Stomach (tissue), 4 donors: ENCODE data around the gene CD300C.

Source experiments
- POLR2AphosphoS5 ChIP-seq, 3 donors: sonication (generic); formaldehyde crosslinking; IDR thresholded peaks; one replicate each; pipeline ENCODE4 v1.6.1; 2016; ENCODE audit warnings: antibody characterized with exemption in 3 of 3
- TF ChIP-seq, protein P1 (sequence below), 7 experiments: fragments of 450-650 bp in 4 of 7; fragments of 200-600 bp in 3 of 7; sonication (generic) in 3 of 7; IDR thresholded peaks; one replicate each; pipeline ENCODE4 v1.5.1; 2016 to 2019; ENCODE audit warnings: antibody characterized with exemption in 7 of 7, control low read depth in 2 of 7, mild to moderate bottlenecking in 1 of 7

GRCh38 chr17:74571621-74572270, 25.8 kb upstream of the CD300C start:
- no peak for TF ChIP-seq POLR2AphosphoS5 (IDR thresholded peaks at IDR 0.05)
- TF ChIP-seq, protein P1, sequence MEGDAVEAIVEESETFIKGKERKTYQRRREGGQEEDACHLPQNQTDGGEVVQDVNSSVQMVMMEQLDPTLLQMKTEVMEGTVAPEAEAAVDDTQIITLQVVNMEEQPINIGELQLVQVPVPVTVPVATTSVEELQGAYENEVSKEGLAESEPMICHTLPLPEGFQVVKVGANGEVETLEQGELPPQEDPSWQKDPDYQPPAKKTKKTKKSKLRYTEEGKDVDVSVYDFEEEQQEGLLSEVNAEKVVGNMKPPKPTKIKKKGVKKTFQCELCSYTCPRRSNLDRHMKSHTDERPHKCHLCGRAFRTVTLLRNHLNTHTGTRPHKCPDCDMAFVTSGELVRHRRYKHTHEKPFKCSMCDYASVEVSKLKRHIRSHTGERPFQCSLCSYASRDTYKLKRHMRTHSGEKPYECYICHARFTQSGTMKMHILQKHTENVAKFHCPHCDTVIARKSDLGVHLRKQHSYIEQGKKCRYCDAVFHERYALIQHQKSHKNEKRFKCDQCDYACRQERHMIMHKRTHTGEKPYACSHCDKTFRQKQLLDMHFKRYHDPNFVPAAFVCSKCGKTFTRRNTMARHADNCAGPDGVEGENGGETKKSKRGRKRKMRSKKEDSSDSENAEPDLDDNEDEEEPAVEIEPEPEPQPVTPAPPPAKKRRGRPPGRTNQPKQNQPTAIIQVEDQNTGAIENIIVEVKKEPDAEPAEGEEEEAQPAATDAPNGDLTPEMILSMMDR (IDR thresholded peaks at IDR 0.05) = no peak
